Measurements from ENCODE around the gene SPATS2. TPM values are rescaled to one million over a fixed set of nuclear protein-coding genes. Genes with fewer than 3 reads are reported as not detected.

The SPATS2 gene
- total RNA-seq, 1 experiment from 2014 or later = 74.2 TPM

DNA sequence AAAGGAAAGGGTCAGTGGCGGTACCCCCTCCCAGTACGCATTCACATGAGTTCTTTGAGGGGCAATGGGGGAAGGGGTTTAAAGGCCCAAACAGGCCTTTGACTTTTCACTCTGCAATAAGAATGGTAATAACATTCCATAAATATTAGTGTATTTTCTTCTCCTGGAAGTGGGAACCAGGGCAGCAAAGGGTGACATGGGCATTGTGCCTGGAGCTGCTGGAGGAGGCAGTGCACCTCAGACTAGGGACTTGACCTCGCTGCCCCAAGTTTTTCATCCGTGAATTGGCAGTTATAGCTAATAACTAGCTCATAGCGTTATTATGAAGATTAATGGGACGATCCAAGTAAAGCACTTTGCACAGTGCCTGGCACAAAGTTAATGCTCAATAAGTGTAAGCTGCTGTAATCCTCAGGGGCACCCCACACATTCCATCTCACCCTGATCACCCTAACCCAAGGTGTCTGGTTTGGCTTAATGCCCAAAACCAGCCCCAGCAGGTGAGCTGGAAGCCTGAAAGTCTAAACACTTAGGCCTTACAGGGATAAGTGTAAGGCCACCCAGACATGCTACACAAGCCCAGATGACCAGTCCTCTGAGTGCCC, 168.8 kb downstream of the SPATS2 start:
- Histone ChIP-seq H3K27ac (ENCODE audit: low read depth, low read length) (peak overlapping the region; percentile 44), H3K79me2 (ENCODE audit: insufficient read depth, low read length) (peaks cover 16% of the 10 kb centered on the region), H2AFZ (ENCODE audit: low read depth, low read length, poor library complexity, severe bottlenecking) (no peak overlapping the region), H3K9me2 (ENCODE audit: insufficient read depth) (no peaks in the 10 kb centered on the region), H3K9ac (ENCODE audit: low read length) (peak overlapping the region; percentile 5; the same call in 1 of the 2 replicates), H3K9me3 (ENCODE audit: control insufficient read depth in 1 of 2, insufficient read depth in 1 of 2, low read depth in 1 of 2, low read length in 2 of 2) (no peaks in the 10 kb centered on the region), H3K4me2 (ENCODE audit: low read length) (peak overlapping the region; percentile 49), H3K4me1 (ENCODE audit: control insufficient read depth in 1 of 2, insufficient read depth in 2 of 2, low read length in 2 of 2) (peaks cover 40 to 53% of the 10 kb centered on the region in 2 experiments), H3K36me3 (ENCODE audit: control insufficient read depth in 1 of 2, insufficient read depth in 2 of 2, low read length in 2 of 2) (no peaks in the 10 kb centered on the region), H3K27me3 (ENCODE audit: insufficient read depth, low read length) (no peaks in the 10 kb centered on the region), H3K4me3 (replicated peaks in 1 of 2; ENCODE audit: low read depth in 1 of 2, low read length in 2 of 2) (no peak overlapping the region), H4K20me1 (ENCODE audit: insufficient read depth) (no peaks in the 10 kb centered on the region)
- intact Hi-C loops (cut with micrococcal nuclease) = no loop called here
- ChIA-PET CTCF (interaction anchor here (1.1 to 2.2 kb wide), 4 partner anchors 22 to 194 kb away, joined by 3 to 8 read pairs (median 5); no protein-coding TSS in a partner anchor), POLR2A (interaction anchor here (0.7 to 1.0 kb wide), 2 partner anchors 11 to 18 kb away, joined by 3 read pairs; no protein-coding TSS in a partner anchor), RAD21 (ENCODE audit: low non-redundant PET in 1 of 2, low total read pairs in 2 of 2, uncharacterized antibody in 2 of 2, unreplicated experiment in 2 of 2) (interaction anchor here in 1 of 2 experiments (0.6 kb wide), 1 partner anchor 178 kb away, joined by 3 read pairs; no protein-coding TSS in a partner anchor)
- BruUV-seq (replicated peaks) = no TSS peak
- DNase-seq (ENCODE audit: low read depth, low spot score) (no peak), ATAC-seq (0 out of 2 replicates have a peak, but pooled peaks have one; percentile 6)
- TF ChIP-seq CEBPB (IDR thresholded peaks at IDR 0.05; ENCODE audit: low read depth) = no peak
- no peak for TF ChIP-seq RAD21 (IDR thresholded peaks at IDR 0.05; ENCODE audit: low read depth)
- no peak for TF ChIP-seq EGR1 (IDR thresholded peaks at IDR 0.05; ENCODE audit: low read depth)
- no peak for TF ChIP-seq SP1 (IDR thresholded peaks at IDR 0.05; ENCODE audit: low read depth)
- TF ChIP-seq SIN3A (IDR thresholded peaks at IDR 0.05; ENCODE audit: low read depth) = no peak
- no peak for TF ChIP-seq EZH2phosphoT487 (IDR thresholded peaks at IDR 0.05; ENCODE audit: borderline replicate concordance)
- TF ChIP-seq POLR2AphosphoS5 (IDR thresholded peaks at IDR 0.05; ENCODE audit: low read depth, low read length) = no peak
- TF ChIP-seq, protein P1, sequence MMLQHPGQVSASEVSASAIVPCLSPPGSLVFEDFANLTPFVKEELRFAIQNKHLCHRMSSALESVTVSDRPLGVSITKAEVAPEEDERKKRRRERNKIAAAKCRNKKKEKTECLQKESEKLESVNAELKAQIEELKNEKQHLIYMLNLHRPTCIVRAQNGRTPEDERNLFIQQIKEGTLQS (IDR thresholded peaks at IDR 0.05) = no peak
- TF ChIP-seq POLR2A (IDR thresholded peaks at IDR 0.05; ENCODE audit: borderline replicate concordance, extremely low read depth, insufficient read depth, insufficient read length) = no peak
- TF ChIP-seq JUND (IDR thresholded peaks at IDR 0.05) = no peak
- TF ChIP-seq ELF1 (IDR thresholded peaks at IDR 0.05; ENCODE audit: borderline replicate concordance, low read depth) = no peak
- TF ChIP-seq, protein P2, sequence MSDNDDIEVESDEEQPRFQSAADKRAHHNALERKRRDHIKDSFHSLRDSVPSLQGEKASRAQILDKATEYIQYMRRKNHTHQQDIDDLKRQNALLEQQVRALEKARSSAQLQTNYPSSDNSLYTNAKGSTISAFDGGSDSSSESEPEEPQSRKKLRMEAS (IDR thresholded peaks at IDR 0.05) = no peak
